ENCODE data around the gene FTSJ1.

FTSJ1 gene

GRCh38 chrX:48509619-48510018 is 33.6 kb downstream of the FTSJ1 start:
- TF ChIP-seq CTCF (conservative IDR thresholded peaks at IDR 0.05; ENCODE audit: low read depth, low read length): no peak
- DNase-seq (ENCODE audit: low read depth): no peak
- H3K4me3 ChIP-seq (ENCODE audit: low read length): peak overlapping the region; percentile 71

GRCh38 chrX:48511560-48511959 is 35.6 kb downstream of the FTSJ1 start:
- DNase-seq (ENCODE audit: low read depth): no peak
- peak; percentile 59 for TF ChIP-seq CTCF (conservative IDR thresholded peaks at IDR 0.05; ENCODE audit: low read depth, low read length)
- no peak overlapping the region for H3K4me3 ChIP-seq (ENCODE audit: low read length)

- TF ChIP-seq CTCF (conservative IDR thresholded peaks at IDR 0.05; ENCODE audit: low read depth, low read length): no peak
- DNase-seq (ENCODE audit: low read depth): no peak
- no peak overlapping the region for H3K4me3 ChIP-seq (ENCODE audit: low read length)
Observed at GRCh38 chrX:48512371-48512935, 36.5 kb downstream of the FTSJ1 start.

- no peak for DNase-seq (ENCODE audit: low read depth)
- no peak for TF ChIP-seq CTCF (conservative IDR thresholded peaks at IDR 0.05; ENCODE audit: low read depth, low read length)
- no peak overlapping the region for H3K4me3 ChIP-seq (ENCODE audit: low read length)
Observed at GRCh38 chrX:48513670-48514069, 37.7 kb downstream of the FTSJ1 start.

GRCh38 chrX:48514126-48514806 is 38.3 kb downstream of the FTSJ1 start:
- no peak overlapping the region for H3K4me3 ChIP-seq (ENCODE audit: low read length)
- TF ChIP-seq CTCF (conservative IDR thresholded peaks at IDR 0.05; ENCODE audit: low read depth, low read length): no peak
- DNase-seq (ENCODE audit: low read depth): no peak

GRCh38 chrX:48514868-48515460 is 39.0 kb downstream of the FTSJ1 start:
- H3K4me3 ChIP-seq (ENCODE audit: low read length): no peak overlapping the region
- no peak for DNase-seq (ENCODE audit: low read depth)
- TF ChIP-seq CTCF (conservative IDR thresholded peaks at IDR 0.05; ENCODE audit: low read depth, low read length): no peak

GRCh38 chrX:48515842-48516241 is 39.8 kb downstream of the FTSJ1 start:
- no peak for TF ChIP-seq CTCF (conservative IDR thresholded peaks at IDR 0.05; ENCODE audit: low read depth, low read length)
- H3K4me3 ChIP-seq (ENCODE audit: low read length): no peak overlapping the region
- DNase-seq (ENCODE audit: low read depth): no peak
